OCI-LY3 (cell line): Measurements from ENCODE around the gene THRB.

Source experiments
- EZH2phosphoT487 ChIP-seq: fragments of 200-600 bp; shearing (Covaris generic); IDR thresholded peaks from 2 replicates; pipeline ENCODE4 v1.6.1; 2018; ENCODE audit warnings: antibody characterized with exemption, mixed run types, low read depth
- TF ChIP-seq, protein P1 (sequence below): fragments of 200-600, 300-600 bp; sonication (generic); IDR thresholded peaks from 2 replicates; pipeline ENCODE4 v1.5.1; 2014; ENCODE audit warnings: antibody characterized with exemption, low read length, low read depth

DNA sequence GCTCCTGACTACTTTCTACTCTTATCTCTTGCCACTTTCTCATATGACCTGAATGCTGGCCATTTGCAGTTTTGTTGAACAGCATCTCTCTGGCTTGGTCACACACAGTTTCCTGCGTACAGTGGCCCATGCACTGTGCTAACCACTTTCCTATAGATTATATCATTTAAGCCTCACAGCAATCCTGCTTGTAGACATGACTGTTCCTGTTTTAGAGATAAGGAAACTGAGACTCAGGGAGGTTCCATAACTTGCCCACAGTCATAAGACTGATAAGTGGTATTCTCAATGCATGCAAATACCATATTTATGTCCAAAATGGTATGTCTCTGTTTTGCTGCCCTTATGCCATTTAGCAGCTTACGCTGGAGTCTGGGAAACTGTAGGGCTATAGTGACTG, 320.0 kb downstream of the THRB start:
- TF ChIP-seq, protein P1, sequence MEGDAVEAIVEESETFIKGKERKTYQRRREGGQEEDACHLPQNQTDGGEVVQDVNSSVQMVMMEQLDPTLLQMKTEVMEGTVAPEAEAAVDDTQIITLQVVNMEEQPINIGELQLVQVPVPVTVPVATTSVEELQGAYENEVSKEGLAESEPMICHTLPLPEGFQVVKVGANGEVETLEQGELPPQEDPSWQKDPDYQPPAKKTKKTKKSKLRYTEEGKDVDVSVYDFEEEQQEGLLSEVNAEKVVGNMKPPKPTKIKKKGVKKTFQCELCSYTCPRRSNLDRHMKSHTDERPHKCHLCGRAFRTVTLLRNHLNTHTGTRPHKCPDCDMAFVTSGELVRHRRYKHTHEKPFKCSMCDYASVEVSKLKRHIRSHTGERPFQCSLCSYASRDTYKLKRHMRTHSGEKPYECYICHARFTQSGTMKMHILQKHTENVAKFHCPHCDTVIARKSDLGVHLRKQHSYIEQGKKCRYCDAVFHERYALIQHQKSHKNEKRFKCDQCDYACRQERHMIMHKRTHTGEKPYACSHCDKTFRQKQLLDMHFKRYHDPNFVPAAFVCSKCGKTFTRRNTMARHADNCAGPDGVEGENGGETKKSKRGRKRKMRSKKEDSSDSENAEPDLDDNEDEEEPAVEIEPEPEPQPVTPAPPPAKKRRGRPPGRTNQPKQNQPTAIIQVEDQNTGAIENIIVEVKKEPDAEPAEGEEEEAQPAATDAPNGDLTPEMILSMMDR, result no peak
- TF ChIP-seq EZH2phosphoT487, result no peak
